Loucy (cell line): ENCODE results near the gene HSP90AB1.
A peak's percentile ranks its signal among the peaks of the same experiment; 100 is the strongest.

Experiments
- H2AFZ ChIP-seq: fragments of 200-600 bp; sonication (generic); 2 replicates; pipeline ENCODE4 v1.6.0; 2016; ENCODE audit warnings: antibody characterized with exemption, mild to moderate bottlenecking, low read length, moderate library complexity
- H3F3A ChIP-seq: fragments of 200-600 bp; 2 replicates; pipeline ENCODE4 v1.6.0; 2016; ENCODE audit warnings: antibody characterized with exemption, low read depth, mild to moderate bottlenecking
- H3K27me3 ChIP-seq: fragments of 200-600 bp; sonication (generic); 2 replicates; pipeline ENCODE4 v1.6.1; 2014; ENCODE audit warnings: low read length, mild to moderate bottlenecking; ENCODE audit not compliant: insufficient read depth, poor library complexity, severe bottlenecking
- H3K36me3 ChIP-seq: fragments of 200-600 bp; sonication (generic); 2 replicates; pipeline ENCODE4 v1.6.1; 2016; ENCODE audit warnings: low read length; ENCODE audit not compliant: insufficient read depth
- H3K4me1 ChIP-seq: fragments of 200-600 bp; sonication (generic); 2 replicates; pipeline ENCODE4 v1.5.1; 2014; ENCODE audit warnings: low read length, mild to moderate bottlenecking; ENCODE audit not compliant: insufficient read depth, poor library complexity, severe bottlenecking
- H3K4me2 ChIP-seq: fragments of 200-600 bp; sonication (generic); 2 replicates; pipeline ENCODE4 v1.6.0; 2014; ENCODE audit warnings: antibody characterized with exemption, low read length, low read depth, mild to moderate bottlenecking; ENCODE audit not compliant: poor library complexity, severe bottlenecking
- H3K4me3 ChIP-seq: fragments of 200-600 bp; sonication (generic); 2 replicates; pipeline ENCODE4 v1.5.1; 2014; ENCODE audit warnings: low read length, mild to moderate bottlenecking, mixed read lengths; ENCODE audit not compliant: poor library complexity, severe bottlenecking
- H3K79me2 ChIP-seq: fragments of 200-600 bp; sonication (generic); 2 replicates; pipeline ENCODE4 v1.6.1; 2014; ENCODE audit warnings: low read length; ENCODE audit not compliant: insufficient read depth
- H3K9ac ChIP-seq: fragments of 200-600 bp; sonication (generic); 2 replicates; pipeline ENCODE4 v1.6.0; 2014; ENCODE audit warnings: mild to moderate bottlenecking, low read depth, low read length, moderate library complexity; ENCODE audit not compliant: poor library complexity, severe bottlenecking
- H3K9me2 ChIP-seq: fragments of 200-600 bp; sonication (generic); replicated peaks from 2 replicates; pipeline ENCODE4 v1.6.1; 2016; ENCODE audit warnings: low read depth, low read length, mixed read lengths
- H3K9me3 ChIP-seq: fragments of 200-600 bp; sonication (generic); 2 replicates; pipeline ENCODE4 v1.6.1; 2014; ENCODE audit warnings: mild to moderate bottlenecking, antibody characterized with exemption, low read length, low read depth; ENCODE audit not compliant: insufficient read depth
- H4K20me1 ChIP-seq: fragments of 200-600 bp; sonication (generic); 2 replicates; pipeline ENCODE4 v1.6.0; 2014; ENCODE audit warnings: antibody characterized with exemption, low read length, mild to moderate bottlenecking; ENCODE audit not compliant: insufficient read depth, poor library complexity, severe bottlenecking
- EZH2phosphoT487 ChIP-seq: fragments of 200-600 bp; IDR thresholded peaks from 2 replicates; pipeline ENCODE4 v1.6.1; 2018; ENCODE audit warnings: antibody characterized with exemption, mild to moderate bottlenecking, moderate library complexity, borderline replicate concordance
- TF ChIP-seq, protein P1 (sequence below): fragments of 200-600 bp; sonication (generic); conservative IDR thresholded peaks from 2 replicates; pipeline ENCODE4 v1.5.1; 2014; ENCODE audit warnings: mild to moderate bottlenecking, antibody characterized with exemption, low read length

The HSP90AB1 gene

DNA sequence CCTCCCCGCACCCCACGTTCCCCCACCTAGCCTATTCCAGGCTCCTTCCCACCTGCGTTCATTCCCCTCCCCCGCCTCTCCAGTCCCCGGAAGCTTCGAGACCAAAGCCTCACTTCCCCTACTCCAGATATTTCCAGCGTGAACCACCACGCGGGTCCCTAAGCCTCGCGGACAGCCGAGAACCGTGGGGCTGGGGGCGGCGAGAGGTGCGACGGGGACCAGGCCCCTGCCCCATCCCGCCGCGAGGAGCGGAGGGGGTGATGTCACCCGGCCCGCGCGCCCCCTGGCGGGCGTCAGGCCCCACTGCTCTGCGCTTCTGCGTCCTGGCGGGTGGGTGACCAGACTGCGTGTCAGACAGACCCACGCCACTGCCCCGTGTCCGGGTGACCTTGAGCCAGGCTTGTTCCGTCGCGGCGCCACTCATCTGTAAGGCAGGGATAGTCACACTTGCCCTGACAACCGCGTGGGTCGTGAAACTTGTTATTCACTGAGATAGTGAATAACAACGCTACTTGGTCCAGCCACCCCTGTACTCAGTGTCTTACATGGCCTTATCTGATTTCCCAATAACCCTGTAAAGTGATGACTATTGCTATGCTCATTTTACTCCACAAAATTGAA lies 9.0 kb upstream of the HSP90AB1 start:
- H3K27me3 ChIP-seq: no peaks in the 10 kb centered on the region
- no peaks in the 10 kb centered on the region for H4K20me1 ChIP-seq
- H3K79me2 ChIP-seq: no peaks in the 10 kb centered on the region
- no peaks in the 10 kb centered on the region for H3K4me1 ChIP-seq
- H3K9me3 ChIP-seq: no peaks in the 10 kb centered on the region
- H3K4me3 ChIP-seq: peak overlapping the region; percentile 83
- no peak for TF ChIP-seq EZH2phosphoT487
- TF ChIP-seq, protein P1, sequence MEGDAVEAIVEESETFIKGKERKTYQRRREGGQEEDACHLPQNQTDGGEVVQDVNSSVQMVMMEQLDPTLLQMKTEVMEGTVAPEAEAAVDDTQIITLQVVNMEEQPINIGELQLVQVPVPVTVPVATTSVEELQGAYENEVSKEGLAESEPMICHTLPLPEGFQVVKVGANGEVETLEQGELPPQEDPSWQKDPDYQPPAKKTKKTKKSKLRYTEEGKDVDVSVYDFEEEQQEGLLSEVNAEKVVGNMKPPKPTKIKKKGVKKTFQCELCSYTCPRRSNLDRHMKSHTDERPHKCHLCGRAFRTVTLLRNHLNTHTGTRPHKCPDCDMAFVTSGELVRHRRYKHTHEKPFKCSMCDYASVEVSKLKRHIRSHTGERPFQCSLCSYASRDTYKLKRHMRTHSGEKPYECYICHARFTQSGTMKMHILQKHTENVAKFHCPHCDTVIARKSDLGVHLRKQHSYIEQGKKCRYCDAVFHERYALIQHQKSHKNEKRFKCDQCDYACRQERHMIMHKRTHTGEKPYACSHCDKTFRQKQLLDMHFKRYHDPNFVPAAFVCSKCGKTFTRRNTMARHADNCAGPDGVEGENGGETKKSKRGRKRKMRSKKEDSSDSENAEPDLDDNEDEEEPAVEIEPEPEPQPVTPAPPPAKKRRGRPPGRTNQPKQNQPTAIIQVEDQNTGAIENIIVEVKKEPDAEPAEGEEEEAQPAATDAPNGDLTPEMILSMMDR: peak; percentile 88
- H3K9me2 ChIP-seq: no peaks in the 10 kb centered on the region
- no peaks in the 10 kb centered on the region for H3K36me3 ChIP-seq
- H3K4me2 ChIP-seq: peak overlapping the region; percentile 92
- H2AFZ ChIP-seq: peak overlapping the region; percentile 97
- H3F3A ChIP-seq: no peaks in the 10 kb centered on the region
- peak overlapping the region; percentile 73 for H3K9ac ChIP-seq

DNA sequence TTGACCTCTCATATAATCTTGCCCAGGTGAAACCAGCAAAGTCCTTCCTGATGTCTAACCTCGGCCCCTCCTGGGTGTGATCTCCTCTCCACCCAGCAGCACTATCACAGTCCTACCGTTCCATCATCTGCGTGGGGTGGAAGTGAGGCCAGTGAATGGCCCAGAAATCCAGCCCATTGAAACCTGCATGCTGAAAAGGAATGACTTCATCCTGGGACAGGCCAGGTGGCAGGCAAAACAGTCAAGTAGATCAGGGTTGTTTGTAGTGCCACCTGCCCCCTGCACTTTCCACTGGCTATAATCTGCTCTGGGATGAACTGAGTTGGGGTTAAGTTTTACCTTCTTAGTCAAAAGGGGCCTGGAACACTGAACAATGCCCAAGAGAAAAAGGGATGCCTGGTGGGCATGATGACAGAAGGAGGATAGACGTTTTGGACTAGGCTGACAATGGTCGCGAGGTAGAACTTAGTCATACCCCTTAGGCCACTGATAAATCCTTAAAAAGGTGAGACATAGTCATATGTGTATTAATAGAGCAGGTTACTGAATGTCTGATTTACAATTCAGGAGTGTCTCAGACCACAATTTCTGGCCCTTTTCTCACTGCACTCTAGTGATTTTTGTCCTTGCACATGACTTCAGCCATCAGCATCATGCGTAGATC lies 8.1 kb upstream of the HSP90AB1 start:
- Histone ChIP-seq H4K20me1 (no peaks in the 10 kb centered on the region), H3K27me3 (no peaks in the 10 kb centered on the region), H3K36me3 (no peaks in the 10 kb centered on the region), H3K4me2 (no peak overlapping the region), H3F3A (no peaks in the 10 kb centered on the region), H3K79me2 (no peaks in the 10 kb centered on the region), H3K4me3 (no peak overlapping the region), H3K9ac (no peak overlapping the region), H3K9me3 (no peaks in the 10 kb centered on the region), H3K4me1 (no peaks in the 10 kb centered on the region), H3K9me2 (no peaks in the 10 kb centered on the region), H2AFZ (no peak overlapping the region)
- TF ChIP-seq EZH2phosphoT487: no peak
- TF ChIP-seq, protein P1: no peak

DNA sequence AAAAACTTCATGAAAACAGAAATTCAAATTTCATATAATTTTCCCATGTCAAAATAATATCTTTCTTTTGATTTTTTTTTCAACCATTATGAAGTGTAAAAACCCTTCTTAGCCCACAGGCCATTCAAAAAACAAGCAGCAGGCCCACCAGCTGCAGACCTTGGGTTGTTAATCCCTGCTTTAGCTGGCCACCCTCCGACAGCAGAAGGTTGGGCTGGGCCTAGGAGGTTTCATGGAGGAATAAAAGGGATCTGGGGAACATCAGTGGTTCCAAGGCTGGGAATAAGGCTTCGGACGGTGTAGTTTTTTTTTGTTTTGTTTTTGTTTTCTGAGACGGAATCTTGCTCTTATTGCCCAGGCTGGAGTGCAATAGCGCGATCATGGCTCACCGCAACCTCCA lies 3.6 kb upstream of the HSP90AB1 start:
- Histone ChIP-seq H3K9ac (no peak overlapping the region), H3K27me3 (peaks cover 3% of the 10 kb centered on the region), H3K9me2 (no peaks in the 10 kb centered on the region), H3K4me3 (no peak overlapping the region), H3K4me2 (no peak overlapping the region), H3K4me1 (peaks cover 10% of the 10 kb centered on the region), H3F3A (no peaks in the 10 kb centered on the region), H3K9me3 (no peaks in the 10 kb centered on the region), H3K36me3 (peaks cover 3% of the 10 kb centered on the region; the same call in 1 of the 2 replicates), H3K79me2 (peaks cover 15% of the 10 kb centered on the region), H4K20me1 (peaks cover 14% of the 10 kb centered on the region), H2AFZ (no peak overlapping the region)
- no peak for TF ChIP-seq EZH2phosphoT487
- TF ChIP-seq, protein P1: no peak
